Articular chondrocyte of knee joint (primary cell): ENCODE measurements around the gene CEP63. TPM values are rescaled to one million over a fixed set of nuclear protein-coding genes. Genes with fewer than 3 reads are reported as not detected.

Source experiments
- total RNA-seq: library from RNA; depleted of rRNA; stranded (reverse); fragments of >200 nt; gene quantifications from 2 replicates; pipeline ENCODE4 v1.2.3, GENCODE V29; 2012

The CEP63 gene
- total RNA-seq, result 26.3 and 27.1 TPM in 2 replicates

DNA sequence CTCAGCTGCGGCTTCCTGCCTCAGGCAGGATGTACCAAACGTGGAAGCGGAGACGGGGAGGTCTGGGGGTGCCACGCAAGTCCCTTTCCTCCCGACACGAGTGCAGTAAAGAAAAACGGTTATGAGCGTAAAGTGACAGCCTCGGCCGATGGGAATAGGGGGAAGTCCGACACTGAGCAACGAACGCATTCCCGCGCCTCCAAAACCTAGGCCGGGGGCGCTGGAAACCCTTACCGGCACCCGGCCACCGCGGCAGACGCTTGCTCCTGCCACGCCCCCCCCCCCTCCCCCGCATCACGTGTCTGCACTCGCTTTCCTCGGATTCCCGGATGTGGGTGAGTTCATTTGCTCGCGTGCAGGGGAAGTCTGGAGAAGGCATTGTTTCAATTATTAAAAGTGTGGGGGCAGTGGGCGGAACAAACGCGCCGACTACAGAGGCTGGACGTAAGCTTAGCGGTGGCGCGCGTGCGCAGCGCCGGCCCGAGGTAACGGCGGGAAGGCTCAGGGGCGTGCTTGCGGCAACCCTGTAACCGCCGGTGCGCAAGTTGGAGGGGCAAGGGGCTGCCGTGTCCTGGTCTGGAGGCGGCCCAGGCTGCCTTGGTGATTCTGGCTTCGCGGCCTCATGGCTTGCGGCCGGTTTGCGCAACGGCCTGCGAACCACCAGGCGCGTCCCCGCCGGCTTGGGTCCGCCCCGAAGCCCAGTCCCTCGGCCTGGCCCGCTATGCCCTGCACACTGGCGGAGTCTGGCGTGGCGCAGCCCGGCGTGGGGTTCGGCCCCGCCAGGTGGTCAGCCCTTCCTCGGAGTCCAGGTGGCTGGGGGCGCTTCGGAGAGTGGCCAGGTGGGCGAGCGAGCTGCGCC, at the start of gene CEP63, which contains the start of gene ANAPC13:
TSS of gene CEP63 (plus strand) at position 340 of the 859 bp plus-strand sequence. CDS start 9,264 bp downstream, outside the sequence.
TSS of gene ANAPC13 (minus strand) at position 268 of the 859 bp plus-strand sequence. CDS start 3,081 bp downstream, outside the sequence.

Other genes starting within 250 kb of the CEP63 start
- gene RYK, start 235.2 kb upstream of the CEP63 start, total RNA-seq, result 96.4 and 101 TPM in 2 replicates
- 222 and 259 TPM in 2 replicates for gene AMOTL2, start 111.6 kb upstream of the CEP63 start, total RNA-seq
- gene ANAPC13, start 72 bp upstream of the CEP63 start, total RNA-seq, result 104 and 106 TPM in 2 replicates
- 4.8 and 6.4 TPM in 2 replicates for gene KY, start 165.0 kb downstream of the CEP63 start, total RNA-seq